NCI-H748 (cell line): ENCODE measurements around the gene IGFBPL1.

Experiments
- DNase-seq: peaks from one replicate; lab custom pipeline; 2025; ENCODE audit not compliant: unreplicated experiment; lab: John Stamatoyannopoulos, UW

Gene IGFBPL1

GRCh38 chr9:38358390-38359296 lies 65.6 kb downstream of the IGFBPL1 start:
- no peak for DNase-seq

GRCh38 chr9:38357350-38358114 lies 66.7 kb downstream of the IGFBPL1 start:
- no peak for DNase-seq

- no peak for DNase-seq
These were observed 67.4 kb downstream of the IGFBPL1 start for GRCh38 chr9:38356851-38357250.
